NCI-H1436 treated with DMSO at 0.1 percent for 48 hours (cell line): ENCODE measurements around the gene SPATA31D1.

Experiments used
- DNase-seq: peaks from one replicate; lab custom pipeline; 2025; lab: John Stamatoyannopoulos, UW

Gene SPATA31D1

GRCh38 chr9:82022121-82022520 lies 33.5 kb downstream of the SPATA31D1 start:
- no peak for DNase-seq

GRCh38 chr9:82024908-82025307 lies 36.3 kb downstream of the SPATA31D1 start:
- DNase-seq = no peak

GRCh38 chr9:82031538-82032280 lies 43.1 kb downstream of the SPATA31D1 start:
- DNase-seq = no peak

- DNase-seq = no peak
Measured at GRCh38 chr9:82034956-82035731, 46.6 kb downstream of the SPATA31D1 start.

- no peak for DNase-seq
Measured at GRCh38 chr9:82036086-82036485, 47.5 kb downstream of the SPATA31D1 start.

GRCh38 chr9:82037126-82037525 lies 48.6 kb downstream of the SPATA31D1 start:
- no peak for DNase-seq

GRCh38 chr9:82038897-82039296 lies 50.3 kb downstream of the SPATA31D1 start:
- no peak for DNase-seq
